ENCODE results near the gene HAUS7.

- no peak for TF ChIP-seq REST (IDR thresholded peaks at IDR 0.05; ENCODE audit: insufficient read depth in 1 of 2, low read depth in 2 of 2, low read length in 1 of 2)
- no peak for TF ChIP-seq POLR2AphosphoS5 (IDR thresholded peaks at IDR 0.05; ENCODE audit: low read depth, low read length)
- no peak for TF ChIP-seq CTCF (IDR thresholded peaks at IDR 0.05)
- no peak for TF ChIP-seq SIN3A (IDR thresholded peaks at IDR 0.05; ENCODE audit: borderline replicate concordance, insufficient read depth, low read depth, low read length)
Observed at GRCh38 chrX:153454901-153455550, 15.3 kb downstream of the HAUS7 start.
